K562 (cell line): ENCODE measurements around the gene HCST. TPM values are rescaled to one million over a fixed set of nuclear protein-coding genes. Genes with fewer than 3 reads are reported as not detected.
A peak's percentile ranks its signal among the peaks of the same experiment; 100 is the strongest.

Source experiments
- CHD4 ChIP-seq: fragments of 200-600 bp; sonication (generic); IDR thresholded peaks from 3 replicates; pipeline ENCODE4 v1.6.1; 2012; ENCODE audit warnings: low read depth, mild to moderate bottlenecking, mixed read lengths, low read length, inconsistent platforms; ENCODE audit not compliant: insufficient read depth, insufficient replicate concordance, poor library complexity, severe bottlenecking
- DDX20 ChIP-seq: fragments of 450-650 bp; IDR thresholded peaks from 2 replicates; pipeline ENCODE4 v1.6.1; 2016; ENCODE audit warnings: missing genetic modification characterization, low read depth, mild to moderate bottlenecking, missing compliant biosample characterization, moderate library complexity
- ETV1 ChIP-seq: fragments of 450-650 bp; conservative IDR thresholded peaks from 2 replicates; pipeline ENCODE4 v1.6.1; 2016; ENCODE audit warnings: missing genetic modification characterization, control low read depth, low read depth, missing compliant biosample characterization
- FOXA3 ChIP-seq, 2 experiments: fragments of 450-650 bp in 1 of 2; sonication (generic) in 1 of 2; formaldehyde crosslinking; IDR thresholded peaks in 1 of 2; conservative IDR thresholded peaks in 1 of 2; 2 replicates each; pipeline versions ENCODE4 v1.4.0 to v1.8.0; 2020 to 2022; ENCODE audit warnings: mild to moderate bottlenecking in 2 of 2, missing genetic modification reagents in 1 of 2
- FOXP1 ChIP-seq: sonication (generic); formaldehyde crosslinking; IDR thresholded peaks from 2 replicates; pipeline ENCODE4 v1.8.0; 2022; ENCODE audit warnings: mild to moderate bottlenecking, missing genetic modification reagents
- GATAD2B ChIP-seq: fragments of 450-650 bp; IDR thresholded peaks from 2 replicates; pipeline ENCODE4 v1.6.1; 2017; ENCODE audit warnings: mild to moderate bottlenecking, borderline replicate concordance
- HNRNPH1 ChIP-seq: fragments of 200-400 bp; formaldehyde crosslinking; optimal IDR thresholded peaks from 2 replicates; pipeline ENCODE3; 2017; ENCODE audit warnings: low read depth, mild to moderate bottlenecking, low read length, moderate library complexity
- NRF1 ChIP-seq, 2 experiments: fragments of 450-650 bp; IDR thresholded peaks in 1 of 2; conservative IDR thresholded peaks in 1 of 2; 2 replicates each; pipeline ENCODE4 v1.6.1; 2014; ENCODE audit warnings: mild to moderate bottlenecking in 2 of 2
- RUNX1 ChIP-seq: sonication (generic); IDR thresholded peaks from 2 replicates; pipeline ENCODE4 v1.6.1; 2016; ENCODE audit warnings: antibody characterized with exemption, low read depth
- SP1 ChIP-seq: sonication (generic); formaldehyde crosslinking; IDR thresholded peaks from 2 replicates; pipeline ENCODE4 v1.8.1; 2022; ENCODE audit warnings: mild to moderate bottlenecking, missing genetic modification reagents
- TOE1 ChIP-seq, 2 experiments: fragments of 450-650 bp in 1 of 2; sonication (generic) in 1 of 2; formaldehyde crosslinking in 1 of 2; IDR thresholded peaks; 2 replicates each; pipeline versions ENCODE4 v1.7.1 to v1.8.0; 2016 to 2022; ENCODE audit warnings: borderline replicate concordance in 2 of 2, mild to moderate bottlenecking in 2 of 2, antibody characterized with exemption in 1 of 2, inconsistent platforms in 1 of 2, low read depth in 1 of 2, missing genetic modification reagents in 1 of 2, moderate library complexity in 1 of 2
- ZNF253 ChIP-seq: fragments of 250-450 bp; sonication (Bioruptor Pico); conservative IDR thresholded peaks from 2 replicates; pipeline ENCODE4 v1.6.1; 2021; ENCODE audit warnings: mild to moderate bottlenecking
- ZNF311 ChIP-seq: fragments of 250-450 bp; sonication (Bioruptor Pico); IDR thresholded peaks from 2 replicates; pipeline ENCODE4 v1.4.0; 2020; ENCODE audit warnings: mild to moderate bottlenecking, moderate library complexity
- ZNF354B ChIP-seq: fragments of 250-450 bp; sonication (Bioruptor Pico); IDR thresholded peaks from 2 replicates; pipeline ENCODE4 v1.4.0; 2020
- ZNF79 ChIP-seq: fragments of 250-450 bp; sonication (Bioruptor Pico); IDR thresholded peaks from 2 replicates; pipeline ENCODE4 v1.4.0; 2020; ENCODE audit warnings: low read depth, mild to moderate bottlenecking, moderate library complexity
- polyA plus RNA-seq, 8 experiments: library from polyadenylated mRNA; depleted of rRNA in 4 of 8; stranded (reverse) in 5 of 8; unstranded in 3 of 8; fragments of >200 nt; fragmentation: Nextera tagmentation in 2 of 8; fragmentation: Illumina TruSeq in 1 of 8; extraction: Ambion mirVana in 2 of 8; extraction: Trizol in 1 of 8; gene quantifications; 2 replicates each; pipeline versions ENCODE4 v1.2.1 to v1.2.3, GENCODE V29; 2011 to 2014; ENCODE audit warnings: inconsistent platforms in 1 of 8, missing spikeins in 1 of 8
- total RNA-seq, 7 experiments: library from RNA; depleted of rRNA in 6 of 7; stranded (reverse); fragments of >200 nt in 6 of 7; fragmentation: Illumina TruSeq in 2 of 7; extraction: Trizol in 2 of 7; gene quantifications; 2 replicates each; pipeline versions ENCODE4 v1.2.1 to v1.2.3, GENCODE V29; 2011 to 2021; ENCODE audit warnings: low replicate concordance in 1 of 7
- TF ChIP-seq, protein P1 (sequence below): fragments of 450-650 bp; formaldehyde crosslinking; IDR thresholded peaks from 2 replicates; pipeline ENCODE4 v1.4.0; 2020; ENCODE audit warnings: mild to moderate bottlenecking, moderate library complexity
- TF ChIP-seq, protein P2 (sequence below): fragments of 150-350 bp; conservative IDR thresholded peaks from 2 replicates; pipeline ENCODE4 v1.6.1; 2014; ENCODE audit warnings: low read length
- TF ChIP-seq, protein P3 (sequence below): fragments of 250-450 bp; sonication (Bioruptor Pico); IDR thresholded peaks from 2 replicates; pipeline ENCODE4 v1.5.0; 2020; ENCODE audit warnings: mild to moderate bottlenecking, borderline replicate concordance
- TF ChIP-seq, protein P4 (sequence below): sonication (generic); formaldehyde crosslinking; IDR thresholded peaks from 2 replicates; pipeline ENCODE4 v1.8.0; 2022; ENCODE audit warnings: missing genetic modification reagents, mild to moderate bottlenecking, moderate library complexity, borderline replicate concordance

HCST gene
- total and polyA plus RNA-seq, 9 of the 15 experiments (the other 6 are each of a cell fraction or from before 2014, with no cell fraction given) = 0.29 to 1.9 (median 0.95) TPM; not detected in 2

DNA sequence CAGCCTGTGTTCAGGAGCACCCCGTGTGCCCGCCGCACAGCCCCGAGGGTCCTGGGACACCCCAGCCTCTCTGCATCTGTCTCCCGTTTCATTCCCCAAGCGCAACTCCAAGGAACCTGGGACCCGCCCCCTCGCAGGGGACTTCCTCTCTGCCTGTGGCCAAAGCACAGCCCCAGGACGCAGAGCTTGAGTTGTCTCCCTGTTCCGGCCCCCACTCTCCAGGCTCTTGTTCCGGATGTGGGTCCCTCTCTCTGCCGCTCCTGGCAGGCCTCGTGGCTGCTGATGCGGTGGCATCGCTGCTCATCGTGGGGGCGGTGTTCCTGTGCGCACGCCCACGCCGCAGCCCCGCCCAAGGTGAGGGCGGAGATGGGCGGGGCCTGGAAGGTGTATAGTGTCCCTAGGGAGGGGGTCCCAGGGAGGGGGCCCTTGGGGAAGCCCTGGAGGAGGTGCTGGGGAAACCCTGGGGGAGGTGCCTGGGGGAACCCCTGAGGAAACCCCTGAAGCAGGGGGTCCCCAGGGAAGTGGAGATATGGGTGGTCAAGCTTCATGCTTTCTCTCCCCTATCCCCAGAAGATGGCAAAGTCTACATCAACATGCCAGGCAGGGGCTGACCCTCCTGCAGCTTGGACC is 1.3 kb downstream of the HCST start (continued):
- TF ChIP-seq TOE1 (IDR thresholded peaks at IDR 0.05; ENCODE audit: borderline replicate concordance) (no peak), TOE1 (CRISPR knock-in tag; IDR thresholded peaks at IDR 0.05; ENCODE audit: borderline replicate concordance, low read depth) (no peak), GATAD2B (no peak), HNRNPH1 (no peak), RUNX1 (0 out of 2 replicates have a peak, but pooled peaks have one; percentile 9), CHD4 (no peak), NRF1 (conservative IDR thresholded peaks at IDR 0.05 in 1 of 2, IDR thresholded peaks at IDR 0.05 in 1 of 2) (peak; percentile 92 to 93), DDX20 (tag) (no peak), ZNF354B (CRISPR knock-in tag) (no peak), FOXP1 (CRISPR knock-in tag) (peak; percentile 53; the same call in 1 of the 2 replicates), ZNF253 (no peak), ETV1 (tag) (peak; percentile 85), FOXA3 (CRISPR knock-in tag; conservative IDR thresholded peaks at IDR 0.05 in 1 of 2, IDR thresholded peaks at IDR 0.05 in 1 of 2) (peak in 1 of 2 experiments; percentile 25; a peak in 1 of 4 replicates), SP1 (CRISPR knock-in tag) (peak; percentile 71), ZNF79 (CRISPR knock-in tag) (no peak), ZNF311 (CRISPR knock-in tag) (no peak)
- TF ChIP-seq, protein P1, sequence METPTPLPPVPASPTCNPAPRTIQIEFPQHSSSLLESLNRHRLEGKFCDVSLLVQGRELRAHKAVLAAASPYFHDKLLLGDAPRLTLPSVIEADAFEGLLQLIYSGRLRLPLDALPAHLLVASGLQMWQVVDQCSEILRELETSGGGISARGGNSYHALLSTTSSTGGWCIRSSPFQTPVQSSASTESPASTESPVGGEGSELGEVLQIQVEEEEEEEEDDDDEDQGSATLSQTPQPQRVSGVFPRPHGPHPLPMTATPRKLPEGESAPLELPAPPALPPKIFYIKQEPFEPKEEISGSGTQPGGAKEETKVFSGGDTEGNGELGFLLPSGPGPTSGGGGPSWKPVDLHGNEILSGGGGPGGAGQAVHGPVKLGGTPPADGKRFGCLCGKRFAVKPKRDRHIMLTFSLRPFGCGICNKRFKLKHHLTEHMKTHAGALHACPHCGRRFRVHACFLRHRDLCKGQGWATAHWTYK (CRISPR knock-in tag) = peak; percentile 57; the same call in 1 of the 2 replicates
- TF ChIP-seq, protein P2, sequence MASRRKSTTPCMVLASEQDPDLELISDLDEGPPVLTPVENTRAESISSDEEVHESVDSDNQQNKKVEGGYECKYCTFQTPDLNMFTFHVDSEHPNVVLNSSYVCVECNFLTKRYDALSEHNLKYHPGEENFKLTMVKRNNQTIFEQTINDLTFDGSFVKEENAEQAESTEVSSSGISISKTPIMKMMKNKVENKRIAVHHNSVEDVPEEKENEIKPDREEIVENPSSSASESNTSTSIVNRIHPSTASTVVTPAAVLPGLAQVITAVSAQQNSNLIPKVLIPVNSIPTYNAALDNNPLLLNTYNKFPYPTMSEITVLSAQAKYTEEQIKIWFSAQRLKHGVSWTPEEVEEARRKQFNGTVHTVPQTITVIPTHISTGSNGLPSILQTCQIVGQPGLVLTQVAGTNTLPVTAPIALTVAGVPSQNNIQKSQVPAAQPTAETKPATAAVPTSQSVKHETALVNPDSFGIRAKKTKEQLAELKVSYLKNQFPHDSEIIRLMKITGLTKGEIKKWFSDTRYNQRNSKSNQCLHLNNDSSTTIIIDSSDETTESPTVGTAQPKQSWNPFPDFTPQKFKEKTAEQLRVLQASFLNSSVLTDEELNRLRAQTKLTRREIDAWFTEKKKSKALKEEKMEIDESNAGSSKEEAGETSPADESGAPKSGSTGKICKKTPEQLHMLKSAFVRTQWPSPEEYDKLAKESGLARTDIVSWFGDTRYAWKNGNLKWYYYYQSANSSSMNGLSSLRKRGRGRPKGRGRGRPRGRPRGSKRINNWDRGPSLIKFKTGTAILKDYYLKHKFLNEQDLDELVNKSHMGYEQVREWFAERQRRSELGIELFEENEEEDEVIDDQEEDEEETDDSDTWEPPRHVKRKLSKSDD = no peak
- TF ChIP-seq, protein P3, sequence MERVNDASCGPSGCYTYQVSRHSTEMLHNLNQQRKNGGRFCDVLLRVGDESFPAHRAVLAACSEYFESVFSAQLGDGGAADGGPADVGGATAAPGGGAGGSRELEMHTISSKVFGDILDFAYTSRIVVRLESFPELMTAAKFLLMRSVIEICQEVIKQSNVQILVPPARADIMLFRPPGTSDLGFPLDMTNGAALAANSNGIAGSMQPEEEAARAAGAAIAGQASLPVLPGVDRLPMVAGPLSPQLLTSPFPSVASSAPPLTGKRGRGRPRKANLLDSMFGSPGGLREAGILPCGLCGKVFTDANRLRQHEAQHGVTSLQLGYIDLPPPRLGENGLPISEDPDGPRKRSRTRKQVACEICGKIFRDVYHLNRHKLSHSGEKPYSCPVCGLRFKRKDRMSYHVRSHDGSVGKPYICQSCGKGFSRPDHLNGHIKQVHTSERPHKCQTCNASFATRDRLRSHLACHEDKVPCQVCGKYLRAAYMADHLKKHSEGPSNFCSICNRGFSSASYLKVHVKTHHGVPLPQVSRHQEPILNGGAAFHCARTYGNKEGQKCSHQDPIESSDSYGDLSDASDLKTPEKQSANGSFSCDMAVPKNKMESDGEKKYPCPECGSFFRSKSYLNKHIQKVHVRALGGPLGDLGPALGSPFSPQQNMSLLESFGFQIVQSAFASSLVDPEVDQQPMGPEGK (CRISPR knock-in tag) = no peak
- TF ChIP-seq, protein P4, sequence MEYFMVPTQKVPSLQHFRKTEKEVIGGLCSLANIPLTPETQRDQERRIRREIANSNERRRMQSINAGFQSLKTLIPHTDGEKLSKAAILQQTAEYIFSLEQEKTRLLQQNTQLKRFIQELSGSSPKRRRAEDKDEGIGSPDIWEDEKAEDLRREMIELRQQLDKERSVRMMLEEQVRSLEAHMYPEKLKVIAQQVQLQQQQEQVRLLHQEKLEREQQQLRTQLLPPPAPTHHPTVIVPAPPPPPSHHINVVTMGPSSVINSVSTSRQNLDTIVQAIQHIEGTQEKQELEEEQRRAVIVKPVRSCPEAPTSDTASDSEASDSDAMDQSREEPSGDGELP (CRISPR knock-in tag) = peak; percentile 52; the same call in 1 of the 2 replicates
